Measurements from ENCODE around the gene PTPRN2.
"Not testable (repeated sequence)": the region's sequence is repeated elsewhere in the genome, so short reads cannot be mapped to it uniquely, and the experiment has no call there.

PTPRN2 gene

DNA sequence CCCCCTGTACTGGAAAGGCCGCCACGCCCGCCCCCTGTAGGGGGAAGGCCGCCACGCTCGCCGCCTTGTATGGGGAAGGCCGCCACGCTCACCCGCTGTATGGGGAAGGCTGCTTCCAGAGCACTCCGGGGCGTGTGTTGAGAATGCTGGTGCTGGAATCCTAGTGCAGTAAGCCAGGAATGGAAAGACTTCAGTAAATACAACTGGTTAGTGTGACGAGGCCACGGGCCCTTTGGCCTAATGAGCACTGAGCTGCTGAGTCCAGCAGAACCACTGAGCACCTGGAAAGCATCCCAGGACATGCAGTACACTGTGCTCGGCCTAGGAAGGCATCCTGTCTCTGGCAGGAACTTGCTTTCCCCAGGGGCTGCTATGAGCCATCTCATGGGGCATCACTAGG lies 398.9 kb downstream of the PTPRN2 start:
- DNase-seq = no peak

DNA sequence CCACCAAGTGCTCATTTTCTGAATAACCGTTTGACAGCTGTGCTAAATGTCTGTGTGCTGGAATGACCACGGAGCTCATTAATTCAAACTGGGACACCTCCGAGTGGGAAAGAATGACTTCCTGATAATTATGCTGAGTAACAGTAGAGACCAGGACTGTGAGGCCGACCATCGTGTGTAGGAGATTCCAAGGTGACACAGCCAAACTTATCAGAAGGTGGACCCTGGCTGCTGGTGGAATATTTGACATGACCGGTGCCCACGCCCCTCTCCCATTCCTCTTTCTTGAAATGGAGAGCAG lies 400.0 kb downstream of the PTPRN2 start:
- no peak for DNase-seq

DNA sequence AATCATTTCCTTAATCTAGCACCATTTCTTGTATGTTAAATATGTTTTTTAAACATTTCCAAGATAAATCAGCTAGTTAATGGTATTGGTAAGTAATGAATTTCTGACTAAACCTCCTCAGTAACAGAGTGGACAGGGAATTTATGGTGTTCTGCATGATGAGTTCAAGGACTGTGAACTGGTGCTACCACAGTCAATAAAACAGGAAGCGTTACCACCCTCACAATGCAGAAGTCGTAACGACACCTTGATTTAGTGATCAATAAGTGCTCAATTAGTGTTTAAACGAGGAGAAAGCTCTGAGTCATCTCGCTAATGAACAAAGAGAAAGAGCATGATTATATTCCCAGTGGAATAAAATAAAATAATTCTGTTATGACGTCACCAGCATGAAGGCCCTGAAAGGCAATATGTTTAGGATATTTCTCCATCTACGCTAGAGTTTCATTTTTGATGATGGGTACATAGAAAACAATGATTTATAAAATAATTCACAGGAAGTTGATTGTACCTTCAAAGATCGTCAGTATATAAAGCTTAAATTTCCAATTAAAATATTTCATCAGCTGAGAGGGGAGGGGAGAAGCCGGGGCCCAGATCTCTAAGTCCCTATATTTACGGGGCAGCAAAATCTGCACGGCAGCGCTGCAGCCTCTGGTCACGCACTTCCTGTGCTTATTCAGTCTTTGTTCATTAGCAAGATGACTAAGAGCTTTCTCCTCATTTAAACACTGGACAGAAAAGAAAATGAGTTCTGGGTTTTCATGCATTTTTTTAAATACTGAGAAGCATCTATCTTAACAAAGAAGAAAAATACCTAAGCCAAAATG lies 400.5 kb downstream of the PTPRN2 start:
- DNase-seq = no peak

DNA sequence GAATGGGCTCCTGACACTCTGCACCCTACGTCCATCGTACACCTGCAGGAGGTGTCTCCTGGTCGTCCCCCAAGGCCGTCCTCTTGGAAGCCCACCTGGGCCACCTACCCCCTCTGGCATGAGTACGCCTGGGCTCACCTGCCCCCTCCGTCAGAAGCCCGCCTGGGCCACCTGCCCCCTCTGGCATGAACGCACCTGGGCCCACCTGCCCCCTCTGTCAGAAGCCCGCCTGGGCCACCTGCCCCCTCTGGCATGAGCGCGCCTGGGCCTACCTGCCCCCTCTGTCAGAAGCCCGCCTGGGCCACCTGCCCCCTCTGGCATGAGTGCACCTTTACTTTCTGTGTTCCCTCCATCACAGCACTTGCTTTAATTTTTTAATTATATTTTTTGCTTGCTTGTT lies 401.2 kb downstream of the PTPRN2 start:
- no peak for DNase-seq

DNA sequence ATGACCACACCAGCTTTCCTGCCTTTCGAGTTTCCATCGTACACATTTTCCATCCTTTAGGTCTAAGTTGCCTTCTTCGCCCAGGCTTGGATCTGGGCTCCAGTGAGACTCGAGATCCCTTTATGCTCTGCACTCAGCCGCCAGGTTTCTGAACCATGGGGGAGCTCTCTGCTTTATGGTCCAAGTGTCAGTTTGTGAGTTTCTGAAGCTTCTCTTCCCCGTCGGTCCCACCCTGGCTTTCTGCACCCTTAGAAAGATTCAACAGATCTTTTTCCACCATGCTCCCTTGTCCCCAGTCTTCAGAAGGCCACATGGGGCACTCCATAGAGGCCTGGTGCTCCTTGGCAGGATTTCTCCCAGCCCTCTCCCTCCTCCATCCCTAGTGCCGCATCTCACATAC lies 402.0 kb downstream of the PTPRN2 start:
- DNase-seq = no peak

DNA sequence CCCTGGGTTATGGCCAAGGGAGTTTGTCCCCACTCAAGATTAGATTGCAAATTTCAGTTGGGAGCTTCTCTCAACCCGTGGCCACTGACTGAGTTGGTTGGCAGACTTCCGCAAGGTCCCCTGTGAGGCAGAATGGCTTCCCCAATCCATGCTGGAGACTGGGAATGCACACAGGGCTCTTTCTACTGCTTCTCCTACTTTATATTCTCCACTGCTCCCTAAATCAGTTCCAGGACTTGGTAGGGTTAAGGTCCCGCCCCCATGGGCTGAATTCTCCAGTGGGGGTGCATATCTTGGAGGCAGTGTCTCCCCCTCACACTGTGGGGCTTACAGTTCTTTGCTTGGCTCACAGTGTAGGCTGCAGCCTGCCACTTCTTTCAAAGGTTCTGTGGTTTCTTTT lies 404.2 kb downstream of the PTPRN2 start:
- DNase-seq = no peak

DNA sequence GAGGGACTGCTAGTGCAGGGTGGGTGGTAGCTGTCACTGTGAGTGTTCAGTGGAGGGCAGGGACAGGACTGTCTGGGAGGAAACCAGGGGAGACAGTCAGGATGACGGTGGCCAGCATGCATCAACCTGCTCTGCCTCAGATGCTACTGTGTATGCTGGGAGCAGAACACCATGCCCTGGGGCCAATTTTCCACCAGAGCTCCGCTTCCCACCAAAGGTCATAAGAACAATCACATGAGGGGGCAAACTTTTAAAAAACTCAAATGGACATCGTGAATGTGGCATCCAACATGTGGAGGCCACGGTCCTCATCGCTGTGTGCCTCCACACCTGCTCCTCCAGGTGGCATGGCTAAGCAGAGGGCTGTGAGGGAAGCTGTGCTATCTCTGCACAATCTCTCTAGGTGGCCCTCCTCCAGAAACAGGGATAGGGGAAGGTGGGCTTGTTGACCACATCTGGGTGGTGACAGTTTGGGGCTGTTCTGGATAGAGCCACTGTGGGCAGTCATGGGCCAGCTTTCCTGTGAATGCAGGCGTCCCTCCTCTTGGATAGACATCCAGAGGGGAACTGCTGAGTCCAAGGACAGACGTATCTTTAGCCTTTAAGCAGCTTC lies 411.0 kb downstream of the PTPRN2 start:
- DNase-seq = no peak

DNA sequence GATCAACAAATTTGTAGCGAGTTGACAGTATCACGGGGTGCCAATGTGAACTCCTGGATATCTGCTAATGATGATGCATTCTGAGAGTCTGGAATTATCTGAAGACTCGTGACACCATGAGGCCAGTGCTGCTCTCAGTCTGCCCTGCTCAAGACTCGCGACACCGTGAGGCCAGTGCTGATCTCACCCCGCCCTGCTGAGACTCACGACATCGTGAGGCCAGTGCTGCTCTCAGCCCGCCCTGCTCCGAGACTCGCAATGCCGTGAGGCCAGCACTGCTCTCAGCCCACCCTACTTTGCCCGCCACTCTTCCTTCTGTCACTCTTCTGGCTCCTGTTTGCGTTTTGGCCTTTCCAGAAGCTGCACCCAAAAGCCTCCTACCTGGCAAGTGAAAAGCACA lies 411.8 kb downstream of the PTPRN2 start:
- DNase-seq = no peak

DNA sequence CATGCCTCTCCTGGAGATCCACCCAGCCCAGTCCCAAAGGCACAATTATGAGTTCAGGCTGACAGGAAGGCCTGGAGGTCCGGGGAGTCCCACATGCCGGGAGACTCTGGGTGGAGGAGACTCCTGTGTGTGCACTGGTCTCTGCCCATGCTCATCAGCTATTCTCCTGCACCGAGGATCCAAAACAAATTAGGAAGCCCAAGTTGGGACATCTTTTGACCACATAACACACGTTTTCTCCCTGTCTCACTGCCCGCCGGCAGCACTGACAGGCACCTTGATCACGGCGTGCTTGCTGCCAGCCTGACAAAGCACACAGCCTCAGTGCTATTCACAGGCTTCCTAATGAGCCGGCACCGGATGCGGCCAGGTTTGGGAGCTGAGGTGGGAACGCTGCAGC lies 412.7 kb downstream of the PTPRN2 start:
- DNase-seq = no peak

DNA sequence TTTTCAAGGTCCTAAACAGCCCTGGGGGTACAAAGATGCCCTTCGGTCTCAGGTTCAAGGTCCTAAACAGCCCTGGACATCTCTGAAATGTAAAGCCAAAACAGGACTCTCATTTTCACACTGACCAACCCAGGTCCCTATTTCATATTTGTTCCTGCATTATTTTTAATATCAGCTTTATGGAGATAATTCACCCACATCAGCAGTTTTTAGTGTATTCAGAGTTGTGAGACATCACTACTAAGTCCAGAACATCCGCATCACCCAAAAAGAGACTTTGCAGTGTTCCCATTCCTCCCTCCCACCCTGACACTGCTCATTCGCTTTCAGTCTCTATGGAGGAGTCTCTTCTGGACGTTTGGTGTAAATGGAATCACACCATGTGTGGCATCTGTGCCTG lies 420.2 kb downstream of the PTPRN2 start:
- no peak for DNase-seq

DNA sequence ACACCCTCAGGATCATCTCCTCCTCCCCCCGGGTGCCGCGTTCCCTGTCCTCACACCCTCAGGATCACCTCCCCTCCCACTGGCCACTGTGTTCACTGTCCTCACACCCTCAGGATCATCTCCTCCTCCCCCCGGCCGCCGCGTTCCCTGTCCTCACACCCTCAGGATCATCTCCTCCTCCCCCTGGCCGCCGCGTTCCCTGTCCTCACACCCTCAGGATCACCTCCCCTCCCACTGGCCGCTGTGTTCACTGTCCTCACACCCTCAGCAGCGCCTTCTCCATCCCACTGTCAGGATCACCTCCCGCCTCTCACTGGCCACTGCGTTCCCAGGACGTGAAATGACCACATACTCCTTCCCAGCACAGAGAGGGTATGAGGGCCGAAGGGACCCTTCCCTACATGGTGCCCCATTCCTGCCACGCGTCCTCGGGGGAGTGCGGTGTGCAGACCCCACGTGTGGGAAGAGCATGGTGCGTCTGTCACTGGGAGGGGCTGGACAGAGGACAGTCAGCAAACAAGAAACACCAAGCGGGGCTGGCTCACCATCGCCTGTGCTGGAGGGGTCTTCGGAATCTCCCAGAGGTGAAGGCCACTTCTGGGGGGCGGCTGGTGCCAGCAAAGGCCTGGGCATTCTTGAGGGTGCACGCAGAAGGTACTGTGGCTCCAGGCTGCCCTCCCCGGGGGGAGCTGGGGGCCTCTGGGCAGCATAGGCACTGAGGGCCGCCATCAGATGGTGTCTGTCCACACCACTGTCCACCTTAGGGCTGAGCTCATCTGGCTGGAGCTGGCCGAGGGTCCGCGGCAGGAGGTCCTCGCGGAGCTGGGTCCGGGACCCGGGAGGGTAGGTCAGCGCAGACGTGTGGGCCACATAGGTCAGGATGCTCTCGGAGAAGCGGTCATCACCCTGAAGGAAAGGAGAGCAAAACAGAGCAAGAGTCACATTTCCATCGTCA lies 421.0 kb downstream of the PTPRN2 start:
- no peak for DNase-seq

DNA sequence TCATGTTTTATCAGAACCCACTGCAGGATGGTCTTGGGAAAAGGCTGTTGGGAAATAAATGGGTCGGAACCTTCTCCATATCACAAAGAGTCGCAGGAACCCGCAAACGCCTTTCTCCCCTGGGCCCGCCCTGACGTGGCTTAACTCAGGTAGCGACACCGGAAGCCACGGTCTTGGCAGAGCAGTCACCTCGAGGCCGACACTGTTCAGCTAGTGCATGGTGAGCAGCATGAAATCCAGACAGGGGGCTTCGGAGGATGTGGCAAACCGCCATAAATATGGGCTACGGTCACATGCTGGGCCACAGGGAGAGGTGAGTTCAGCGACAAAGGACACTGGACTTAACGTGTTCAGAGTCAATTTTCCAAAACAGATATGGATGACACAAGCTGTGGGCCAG lies 421.9 kb downstream of the PTPRN2 start:
- no peak for DNase-seq

DNA sequence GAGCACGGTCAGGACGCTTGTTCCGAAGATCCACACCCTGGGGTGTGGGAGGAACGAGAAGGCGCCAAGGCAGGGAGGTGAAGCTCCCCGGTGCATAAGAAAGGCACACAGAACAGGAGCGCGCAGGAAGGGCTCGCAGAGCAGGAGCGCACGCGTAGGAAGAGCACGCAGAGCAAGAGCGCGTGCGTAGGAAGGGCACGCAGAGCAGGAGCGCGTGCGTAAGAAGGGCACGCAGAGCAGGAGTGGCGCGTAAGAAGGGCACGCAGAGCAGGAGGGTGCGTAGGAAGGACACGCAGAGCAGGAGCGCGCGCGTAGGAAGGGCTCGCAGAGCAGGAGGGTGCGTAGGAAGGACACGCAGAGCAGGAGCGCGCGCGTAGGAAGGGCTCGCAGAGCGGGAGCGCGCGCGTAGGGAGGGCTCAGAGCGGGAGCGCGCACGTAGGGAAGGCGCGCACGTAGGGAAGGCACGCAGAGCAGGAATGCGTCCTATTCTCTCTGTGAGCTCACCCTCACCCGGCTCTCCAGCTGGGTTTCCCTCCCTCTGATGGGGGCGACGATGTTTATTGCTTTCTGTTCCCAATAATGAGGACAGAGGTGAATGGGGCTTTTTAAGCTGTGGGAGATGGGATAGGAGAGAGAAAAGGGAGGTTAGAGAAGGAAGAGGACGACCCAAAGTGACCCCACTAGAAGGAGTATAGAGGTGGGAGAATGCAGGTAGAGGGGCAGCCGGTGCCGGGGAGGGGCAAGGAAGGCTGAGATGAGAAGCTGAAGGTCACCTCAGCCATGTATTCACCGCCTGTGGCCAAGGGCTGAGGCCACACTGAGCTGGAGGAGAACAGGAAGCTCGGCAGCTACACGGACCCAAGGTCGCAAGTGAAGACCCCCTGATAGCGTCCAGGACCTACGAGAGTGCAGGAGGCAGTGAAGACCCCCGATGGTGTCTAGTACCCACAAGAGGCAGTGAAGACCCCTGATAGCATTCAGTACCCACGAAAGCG lies 423.2 kb downstream of the PTPRN2 start:
- no peak for DNase-seq

DNA sequence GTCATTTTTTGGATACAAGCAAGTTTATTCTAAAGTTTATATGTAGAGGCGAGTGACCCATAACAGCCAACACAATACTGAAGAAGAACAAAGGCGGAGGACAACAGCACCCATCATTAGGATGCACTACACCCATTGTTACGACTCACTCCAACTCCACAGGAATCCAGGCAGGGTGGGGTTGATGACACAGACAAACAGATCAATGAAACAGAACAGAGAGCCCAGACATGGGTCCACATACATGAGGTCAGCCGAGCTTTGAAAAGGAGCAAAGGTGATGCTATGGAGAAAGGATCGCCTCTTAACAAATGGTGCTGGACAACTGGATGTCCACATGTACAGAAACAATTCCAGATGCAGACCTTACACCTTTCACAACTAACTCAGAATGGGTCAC lies 426.4 kb downstream of the PTPRN2 start:
- no peak for DNase-seq

DNA sequence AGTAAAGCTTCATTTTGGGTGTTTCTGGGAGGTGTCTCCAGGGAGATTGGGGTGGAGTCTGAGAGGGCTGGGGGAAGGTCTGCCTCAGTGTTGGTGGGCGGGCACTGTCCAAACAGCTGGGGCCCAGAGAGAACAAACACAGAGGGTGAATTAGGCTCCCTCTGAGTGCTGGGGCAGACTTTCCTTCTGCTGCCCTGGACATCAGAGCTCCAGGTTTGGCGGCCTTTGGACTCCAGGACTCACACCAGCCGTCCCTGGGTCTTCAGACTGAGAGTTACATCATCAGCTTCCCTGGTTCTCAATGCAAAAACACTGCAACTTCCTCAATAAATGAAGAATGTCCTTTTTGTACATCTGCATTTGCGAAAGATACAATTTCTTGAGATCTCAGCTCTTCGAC lies 427.4 kb downstream of the PTPRN2 start:
- DNase-seq = no peak

DNA sequence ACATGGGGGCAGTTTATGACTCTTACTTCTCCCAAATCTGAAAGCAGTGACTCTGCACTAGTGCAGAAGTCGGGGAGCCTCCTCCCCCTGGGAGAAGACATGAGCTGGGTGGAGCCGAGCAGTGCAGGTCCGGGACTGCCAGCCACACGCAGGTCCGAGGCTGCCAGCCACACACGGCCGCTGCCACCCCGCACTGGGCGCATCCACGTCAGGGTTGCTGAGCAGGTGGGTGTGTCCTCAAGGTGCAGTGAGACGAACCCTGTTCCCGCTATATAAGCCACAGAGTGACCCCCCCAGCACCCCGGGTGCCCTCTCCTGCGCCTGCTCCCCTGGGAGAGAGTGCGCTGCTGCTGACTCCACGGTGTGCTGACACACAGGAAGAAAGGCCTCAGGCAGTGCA lies 430.2 kb downstream of the PTPRN2 start:
- no peak for DNase-seq

DNA sequence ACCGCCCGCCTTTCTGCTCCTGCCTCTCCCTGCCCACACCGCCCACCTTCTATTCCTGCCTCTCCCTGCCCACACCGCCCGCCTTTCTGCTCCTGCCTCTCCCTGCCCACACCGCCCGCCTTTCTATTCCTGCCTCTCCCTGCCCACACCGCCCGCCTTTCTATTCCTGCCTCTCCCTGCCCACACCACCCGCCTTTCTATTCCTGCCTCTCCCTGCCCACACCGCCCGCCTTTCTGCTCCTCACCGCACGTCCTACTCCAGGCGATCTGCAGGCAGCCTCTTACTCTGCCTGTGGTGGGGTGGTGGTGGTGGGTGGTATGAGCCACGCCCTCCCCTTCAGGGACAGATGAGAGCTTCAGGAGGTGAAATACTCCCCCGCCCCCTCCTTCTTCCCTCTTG lies 436.4 kb downstream of the PTPRN2 start:
- DNase-seq = peak; percentile 27

DNA sequence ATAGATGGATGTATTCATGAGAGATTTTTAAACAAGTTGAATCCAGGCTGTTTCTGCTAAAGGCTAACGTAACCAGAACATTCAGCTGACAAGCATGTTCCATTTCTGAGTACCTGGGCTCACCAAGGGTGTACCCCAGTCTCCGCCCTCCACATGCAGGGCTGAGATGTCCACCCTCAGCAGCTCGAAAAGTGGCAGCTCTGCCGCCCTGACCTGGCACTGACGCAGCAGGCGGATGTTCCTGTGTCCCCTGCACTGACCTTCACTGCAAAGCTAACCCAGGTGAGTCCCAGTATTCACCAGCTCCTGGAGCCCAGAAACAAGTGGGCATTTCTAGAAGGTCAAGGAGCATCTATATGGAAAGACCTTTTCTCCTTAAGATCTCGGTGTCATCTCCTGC lies 437.4 kb downstream of the PTPRN2 start:
- DNase-seq = no peak

DNA sequence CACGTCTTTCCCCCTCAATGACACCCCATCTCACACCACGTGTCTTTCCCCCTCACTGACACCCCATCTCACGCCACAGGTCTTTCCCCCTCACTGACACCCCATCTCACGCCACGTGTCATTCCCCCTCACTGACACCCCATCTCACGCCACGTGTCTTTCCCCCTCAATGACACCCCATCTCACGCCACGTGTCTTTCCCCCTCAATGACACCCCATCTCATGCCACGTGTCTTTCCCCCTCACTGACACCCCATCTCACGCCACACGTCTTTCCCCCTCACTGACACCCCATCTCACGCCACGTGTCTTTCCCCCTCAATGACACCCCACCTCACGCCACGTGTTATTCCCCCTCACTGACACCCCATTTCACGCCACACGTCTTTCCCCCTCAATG lies 440.2 kb downstream of the PTPRN2 start:
- DNase-seq = not testable (repeated sequence)

DNA sequence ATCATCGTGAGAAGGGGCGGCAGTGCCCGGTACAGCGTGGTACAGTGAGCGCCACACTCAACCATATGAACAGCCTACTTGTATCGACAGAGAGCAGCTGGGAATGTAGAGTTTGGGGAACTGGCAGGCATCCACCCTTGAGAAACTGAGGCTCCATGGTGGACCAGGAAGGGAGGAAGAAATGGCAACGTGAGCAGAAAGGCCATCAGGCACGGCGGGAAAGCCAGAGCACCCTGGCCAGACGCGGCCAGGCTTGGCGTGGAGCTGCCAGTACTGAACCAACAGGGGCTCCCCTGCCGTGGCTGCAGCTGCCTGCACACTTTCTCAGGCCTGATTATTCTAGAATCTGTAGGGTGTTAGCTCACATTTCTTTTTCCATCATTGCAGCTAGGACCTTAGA lies 442.3 kb downstream of the PTPRN2 start:
- no peak for DNase-seq

DNA sequence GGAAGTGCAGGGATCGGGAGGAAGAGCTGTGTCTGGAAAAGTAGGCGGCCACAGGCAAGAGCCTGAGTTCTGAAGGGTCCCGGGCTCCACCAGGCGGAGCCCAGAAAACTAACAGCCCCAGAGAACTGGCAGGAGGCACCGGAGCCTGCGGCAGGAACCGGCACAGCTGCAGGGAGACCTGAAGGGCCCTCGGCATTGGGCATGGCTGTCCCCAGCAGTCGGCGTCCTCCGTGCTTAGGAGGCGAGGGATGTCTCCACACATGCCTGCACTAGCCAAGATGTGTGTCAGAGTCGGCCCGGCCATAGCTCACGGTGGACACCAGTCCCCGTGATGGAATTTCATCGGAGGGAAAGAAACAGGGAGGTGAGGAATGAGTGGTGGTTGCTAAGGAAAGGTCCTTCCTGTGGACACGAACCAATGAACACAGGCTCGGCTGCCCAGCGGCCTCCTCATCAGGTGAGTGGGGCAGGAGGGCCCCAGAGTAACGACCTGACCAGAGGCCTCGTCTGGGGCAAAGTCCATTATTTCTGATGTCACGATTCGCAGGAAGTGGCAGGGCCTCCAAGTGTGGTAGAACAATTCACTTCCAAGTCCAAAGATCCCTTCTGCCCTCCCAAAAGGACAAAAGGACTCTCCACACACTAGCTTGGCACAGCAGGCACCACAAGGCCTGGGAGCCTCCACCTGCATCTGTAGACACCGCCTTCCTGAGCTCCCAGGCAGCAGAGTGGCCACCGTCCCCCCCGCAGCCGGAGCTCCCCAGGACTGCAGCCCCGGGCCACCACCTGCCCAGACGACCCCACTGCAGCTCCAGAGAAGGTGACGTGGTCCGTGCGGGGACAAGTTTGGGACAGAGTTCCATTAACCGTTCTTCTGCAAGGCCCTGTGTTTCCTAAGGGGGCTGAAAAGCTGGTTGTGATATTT lies 444.2 kb downstream of the PTPRN2 start:
- no peak for DNase-seq

All from activated CD4-positive, alpha-beta T cell treated with anti-CD3 and anti-CD28 coated beads, Interleukin-2, Interleukin-6, amounts not matched to agents 100 ng/mL and 50 ng/mL, durations not matched to agents 16 hours and 8 hours (primary cell).